ENCODE measurements around the gene MTHFD2. TPM values are rescaled to one million over a fixed set of nuclear protein-coding genes. Genes with fewer than 3 reads are reported as not detected.

Gene MTHFD2
- total RNA-seq, 1 experiment from 2014 or later: 118 TPM

DNA sequence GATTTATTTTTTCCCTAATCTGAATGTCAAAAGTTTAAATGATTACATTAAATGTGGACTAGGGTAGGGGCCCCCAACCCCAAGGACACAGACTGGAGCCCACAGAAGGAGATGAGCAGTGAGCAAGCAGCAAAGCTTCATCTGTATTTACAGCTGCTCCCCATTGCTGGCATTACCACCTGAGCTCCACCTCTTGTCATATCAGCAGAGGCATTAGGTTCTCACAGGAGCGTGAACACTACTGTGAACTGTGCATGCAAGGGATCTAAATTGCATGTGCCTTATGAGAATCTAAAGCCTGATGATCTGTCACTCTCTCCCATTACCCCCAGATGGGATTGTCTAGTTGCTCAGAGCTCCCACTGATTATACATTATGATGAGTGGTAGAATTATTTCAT, 23.5 kb upstream of the MTHFD2 start:
- Histone ChIP-seq H3K4me2 (ENCODE audit: low read length) (no peak overlapping the region), H4K20me1 (ENCODE audit: low read length) (peaks cover 29% of the 10 kb centered on the region), H3K4me3 (ENCODE audit: low read length) (no peak overlapping the region), H2AFZ (ENCODE audit: low read length) (no peak overlapping the region), H3K36me3 (ENCODE audit: low read depth, low read length) (peaks cover 12% of the 10 kb centered on the region; the same call in 1 of the 2 replicates), H3K79me2 (ENCODE audit: low read length) (peaks cover 65% of the 10 kb centered on the region), H3K27ac (ENCODE audit: low read length) (no peak overlapping the region), H3K9me3 (ENCODE audit: low read length) (no peaks in the 10 kb centered on the region), H3K9ac (ENCODE audit: low read length) (no peak overlapping the region), H3K9me2 (replicated peaks; ENCODE audit: low read length) (no peaks in the 10 kb centered on the region), H3K27me3 (ENCODE audit: low read length) (no peaks in the 10 kb centered on the region), H3K4me1 (ENCODE audit: insufficient read depth, low read length) (peaks cover 11% of the 10 kb centered on the region), H3F3A (ENCODE audit: low read length, unreplicated experiment) (no peaks in the 10 kb centered on the region)
- ChIA-PET POLR2A (ENCODE audit: unreplicated experiment) (no interaction called here), CTCF (no interaction called here)
- ATAC-seq (no peak), DNase-seq (no peak)
- no TSS peak for BruUV-seq (replicated peaks)
- TF ChIP-seq, protein P1, sequence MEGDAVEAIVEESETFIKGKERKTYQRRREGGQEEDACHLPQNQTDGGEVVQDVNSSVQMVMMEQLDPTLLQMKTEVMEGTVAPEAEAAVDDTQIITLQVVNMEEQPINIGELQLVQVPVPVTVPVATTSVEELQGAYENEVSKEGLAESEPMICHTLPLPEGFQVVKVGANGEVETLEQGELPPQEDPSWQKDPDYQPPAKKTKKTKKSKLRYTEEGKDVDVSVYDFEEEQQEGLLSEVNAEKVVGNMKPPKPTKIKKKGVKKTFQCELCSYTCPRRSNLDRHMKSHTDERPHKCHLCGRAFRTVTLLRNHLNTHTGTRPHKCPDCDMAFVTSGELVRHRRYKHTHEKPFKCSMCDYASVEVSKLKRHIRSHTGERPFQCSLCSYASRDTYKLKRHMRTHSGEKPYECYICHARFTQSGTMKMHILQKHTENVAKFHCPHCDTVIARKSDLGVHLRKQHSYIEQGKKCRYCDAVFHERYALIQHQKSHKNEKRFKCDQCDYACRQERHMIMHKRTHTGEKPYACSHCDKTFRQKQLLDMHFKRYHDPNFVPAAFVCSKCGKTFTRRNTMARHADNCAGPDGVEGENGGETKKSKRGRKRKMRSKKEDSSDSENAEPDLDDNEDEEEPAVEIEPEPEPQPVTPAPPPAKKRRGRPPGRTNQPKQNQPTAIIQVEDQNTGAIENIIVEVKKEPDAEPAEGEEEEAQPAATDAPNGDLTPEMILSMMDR (conservative IDR thresholded peaks at IDR 0.05; ENCODE audit: low read depth, low read length): no peak
- TF ChIP-seq EZH2 (IDR thresholded peaks at IDR 0.05; ENCODE audit: low read length, unreplicated experiment) (no peak), EZH2phosphoT487 (IDR thresholded peaks at IDR 0.05; ENCODE audit: borderline replicate concordance, low read length) (no peak)
- intact Hi-C loops (cut with micrococcal nuclease): no loop called here

DNA sequence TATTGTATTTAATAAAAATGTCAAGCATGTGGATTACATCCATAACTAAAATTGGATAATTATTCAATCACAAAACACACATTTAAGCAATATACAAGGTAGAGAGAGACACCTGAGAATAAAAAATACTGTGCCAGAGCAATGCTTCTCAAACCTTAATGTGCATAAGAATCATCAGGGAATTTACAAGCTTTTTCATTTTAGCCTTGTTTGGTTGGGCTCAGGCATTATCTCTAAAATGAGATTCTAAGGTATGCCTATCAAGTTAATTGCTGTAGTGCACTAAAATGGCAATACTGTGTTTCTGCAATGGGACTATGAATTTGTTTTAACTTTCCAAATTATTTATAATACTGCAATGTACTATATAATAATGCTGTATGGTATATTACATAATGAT, 20.7 kb upstream of the MTHFD2 start:
- Histone ChIP-seq H2AFZ (ENCODE audit: low read length) (no peak overlapping the region), H3K79me2 (ENCODE audit: low read length) (peaks cover 56% of the 10 kb centered on the region), H3K9me3 (ENCODE audit: low read length) (no peaks in the 10 kb centered on the region), H3F3A (ENCODE audit: low read length, unreplicated experiment) (no peaks in the 10 kb centered on the region), H3K27ac (ENCODE audit: low read length) (no peak overlapping the region), H3K27me3 (ENCODE audit: low read length) (no peaks in the 10 kb centered on the region), H3K4me3 (ENCODE audit: low read length) (peak overlapping the region; percentile 84), H3K36me3 (ENCODE audit: low read depth, low read length) (no peaks in the 10 kb centered on the region), H4K20me1 (ENCODE audit: low read length) (peaks cover 29% of the 10 kb centered on the region), H3K9me2 (replicated peaks; ENCODE audit: low read length) (no peaks in the 10 kb centered on the region), H3K4me1 (ENCODE audit: insufficient read depth, low read length) (peaks cover 11% of the 10 kb centered on the region), H3K4me2 (ENCODE audit: low read length) (peak overlapping the region; percentile 91), H3K9ac (ENCODE audit: low read length) (peak overlapping the region; percentile 95)
- ChIA-PET POLR2A (ENCODE audit: unreplicated experiment) (interaction anchor here (0.5 kb wide), 1 partner anchor 354 kb away, joined by 4 read pairs; no protein-coding TSS in a partner anchor), CTCF (no interaction called here)
- TF ChIP-seq EZH2phosphoT487 (IDR thresholded peaks at IDR 0.05; ENCODE audit: borderline replicate concordance, low read length): no peak
- DNase-seq: no peak
- ATAC-seq: no peak
- BruUV-seq (replicated peaks): no TSS peak
- intact Hi-C loops (cut with micrococcal nuclease): loop anchor here (2.0 kb wide), 1 partner anchor 21 kb away; the partner anchor contains the start of gene MTHFD2

DNA sequence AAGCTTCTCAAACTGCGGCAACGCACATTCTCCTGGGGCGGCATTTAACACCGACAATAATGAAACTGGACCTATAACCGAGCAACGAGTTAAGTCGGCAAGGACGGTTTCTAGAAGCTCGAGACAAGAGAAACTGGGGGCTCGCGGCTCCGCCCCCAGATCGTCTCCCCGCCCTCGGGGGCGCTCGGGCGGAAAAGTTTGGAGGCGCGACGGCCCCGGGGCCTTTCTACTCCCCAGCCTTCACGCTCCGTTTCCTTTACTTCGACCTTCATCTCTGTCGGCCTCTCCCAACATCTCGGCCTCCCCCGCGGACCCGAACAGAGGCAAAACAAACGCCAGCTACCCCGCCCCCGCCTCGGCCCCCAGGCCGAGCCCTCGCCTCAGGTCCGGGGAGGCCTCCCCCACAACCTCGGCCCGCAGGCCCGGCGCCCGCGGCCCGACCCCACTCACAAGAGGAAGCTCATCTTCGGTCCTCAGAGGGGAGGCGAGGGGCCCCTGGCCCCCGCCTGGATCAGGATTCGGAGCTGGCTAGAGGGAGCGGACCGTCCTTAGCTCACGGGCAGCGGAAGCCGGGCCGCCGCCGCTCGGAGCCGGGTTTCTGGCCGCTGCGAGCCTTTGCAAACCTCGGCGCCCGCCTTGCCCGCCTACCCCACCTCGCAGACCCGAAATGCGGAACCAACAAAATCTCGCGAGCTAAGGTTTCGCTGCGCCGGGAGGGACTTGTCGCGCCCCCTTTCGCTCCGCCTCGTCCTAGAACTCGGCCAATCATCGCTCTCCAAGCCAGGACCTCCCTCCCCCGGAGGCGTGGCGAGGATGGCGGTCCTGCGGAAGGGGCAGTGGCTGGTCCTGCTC, 20.0 kb upstream of the MTHFD2 start, which contains the start of gene MOB1A:
Gene MOB1A, minus strand, starts transcription at position 669 of the 852 bp plus-strand sequence. Its CDS starts 205 bp downstream, at position 464.
- H3F3A ChIP-seq (ENCODE audit: low read length, unreplicated experiment): no peaks in the 10 kb centered on the region
- peak within 1 kb of the TSS; percentile 91 for H3K4me2 ChIP-seq (ENCODE audit: low read length)
- intact Hi-C loops (cut with micrococcal nuclease): loop anchor here (2.0 kb wide), 1 partner anchor 20 kb away; the partner anchor contains the start of gene MTHFD2
- H2AFZ ChIP-seq (ENCODE audit: low read length): peak within 1 kb of the TSS; percentile 87
- H3K4me3 ChIP-seq (ENCODE audit: low read length): peak within 1 kb of the TSS; percentile 84
- no peaks in the 10 kb centered on the region for H3K9me3 ChIP-seq (ENCODE audit: low read length)
- peaks cover 11% of the 10 kb centered on the region for H3K4me1 ChIP-seq (ENCODE audit: insufficient read depth, low read length)
- BruUV-seq (replicated peaks): no TSS peak
- H3K9me2 ChIP-seq (replicated peaks; ENCODE audit: low read length): no peaks in the 10 kb centered on the region
- POLR2A ChIA-PET (ENCODE audit: unreplicated experiment): interaction anchor here (0.5 to 0.7 kb wide), 5 partner anchors 13 to 355 kb away, joined by 3 to 10 read pairs (median 4); no protein-coding TSS in a partner anchor
- TF ChIP-seq EZH2phosphoT487 (IDR thresholded peaks at IDR 0.05; ENCODE audit: borderline replicate concordance, low read length) (no peak), EZH2 (IDR thresholded peaks at IDR 0.05; ENCODE audit: low read length, unreplicated experiment) (no peak)
- H4K20me1 ChIP-seq (ENCODE audit: low read length): peaks cover 29% of the 10 kb centered on the region
- peak within 1 kb of the TSS; percentile 42 for H3K27ac ChIP-seq (ENCODE audit: low read length)
- no peaks in the 10 kb centered on the region for H3K27me3 ChIP-seq (ENCODE audit: low read length)
- H3K9ac ChIP-seq (ENCODE audit: low read length): peak within 1 kb of the TSS; percentile 95
- ATAC-seq (peak; percentile 98), DNase-seq (peak; percentile 99)
- H3K36me3 ChIP-seq (ENCODE audit: low read depth, low read length): no peaks in the 10 kb centered on the region
- H3K79me2 ChIP-seq (ENCODE audit: low read length): peaks cover 49% of the 10 kb centered on the region
- CTCF ChIA-PET: interaction anchor here (0.5 to 0.6 kb wide), 3 partner anchors 21 to 399 kb away, joined by 4 to 7 read pairs (median 5); partner anchors contain the start of gene DUSP11

All from PC-3 (cell line).